SK-N-SH (cell line): ENCODE measurements around the gene MAP3K6. TPM values are rescaled to one million over a fixed set of nuclear protein-coding genes. Genes with fewer than 3 reads are reported as not detected.

Experiments used
- CTCF ChIA-PET: fragments of 300-600, 350-600 bp; formaldehyde crosslinking; extraction: SDS; loops from one replicate; lab custom pipeline; 2021; lab: Yijun Ruan, JAX
- POLR2A ChIA-PET: fragments of 350-600 bp; sonication (Branson Sonifier 250); formaldehyde crosslinking; extraction: SDS; loops from one replicate; lab custom pipeline; 2020; ENCODE audit warnings: antibody characterized with exemption, inconsistent platforms; lab: Yijun Ruan, JAX
- DNase-seq: peaks from one replicate; pipeline ENCODE4 v3.0.0; 2012
- H2AFZ ChIP-seq: fragments of 200-600 bp; sonication (generic); 2 replicates; pipeline ENCODE4 v1.8.1; 2016; ENCODE audit warnings: antibody characterized with exemption, mild to moderate bottlenecking, low read depth
- H3F3A ChIP-seq: fragments of 200-600 bp; sonication (generic); replicated peaks from 2 replicates; pipeline ENCODE3; 2016; ENCODE audit warnings: antibody characterized with exemption, mild to moderate bottlenecking; ENCODE audit not compliant: insufficient read depth
- H3K27ac ChIP-seq, 2 experiments: fragments of 200-500 bp in 1 of 2; fragments of 200-600 bp in 1 of 2; sonication (Bioruptor generic) in 1 of 2; sonication (generic), shearing (Covaris generic) in 1 of 2; 2 replicates each; pipeline versions ENCODE4 v1.5.1 to v1.6.1; 2014 to 2016; ENCODE audit warnings: low read depth in 2 of 2, inconsistent platforms in 1 of 2, low read length in 1 of 2, mild to moderate bottlenecking in 1 of 2, mixed read lengths in 1 of 2
- H3K27me3 ChIP-seq: fragments of 200-600 bp; sonication (generic), shearing (Covaris generic); 2 replicates; pipeline ENCODE4 v1.6.1; 2016; ENCODE audit warnings: mixed run types; ENCODE audit not compliant: insufficient read depth
- H3K36me3 ChIP-seq, 2 experiments: fragments of 200-500 bp in 1 of 2; fragments of 200-600 bp in 1 of 2; sonication (Bioruptor generic) in 1 of 2; sonication (generic) in 1 of 2; replicated peaks in 1 of 2; 2 replicates each; pipeline versions ENCODE3 to v1.5.1; 2014 to 2016; ENCODE audit warnings: low read length in 1 of 2, mild to moderate bottlenecking in 1 of 2; ENCODE audit not compliant: insufficient read depth in 2 of 2, control insufficient read depth in 1 of 2
- H3K4me1 ChIP-seq, 2 experiments: fragments of 200-500 bp in 1 of 2; fragments of 200-600 bp in 1 of 2; sonication (Bioruptor generic) in 1 of 2; sonication (generic), shearing (Covaris generic) in 1 of 2; 2 replicates each; pipeline versions ENCODE4 v1.5.1 to v1.6.1; 2014 to 2016; ENCODE audit warnings: low read depth in 1 of 2, low read length in 1 of 2, mixed run types in 1 of 2; ENCODE audit not compliant: insufficient read depth in 2 of 2, control insufficient read depth in 1 of 2
- H3K4me2 ChIP-seq: fragments of 200-600 bp; sonication (generic), shearing (Covaris generic); 2 replicates; pipeline ENCODE4 v1.6.1; 2017; ENCODE audit warnings: mixed run types
- H3K4me3 ChIP-seq, 2 experiments: fragments of 200-500 bp in 1 of 2; fragments of 200-600 bp in 1 of 2; sonication (Bioruptor generic) in 1 of 2; sonication (generic), shearing (Covaris generic) in 1 of 2; 2 replicates each; pipeline versions ENCODE4 v1.5.1 to v1.8.1; 2014 to 2016; ENCODE audit warnings: low read depth in 2 of 2, inconsistent platforms in 1 of 2, low read length in 1 of 2, mild to moderate bottlenecking in 1 of 2, mixed read lengths in 1 of 2, moderate library complexity in 1 of 2
- H3K79me2 ChIP-seq: fragments of 200-600 bp; sonication (generic); 2 replicates; pipeline ENCODE4 v1.8.1; 2017; ENCODE audit warnings: mild to moderate bottlenecking; ENCODE audit not compliant: insufficient read depth
- H3K9ac ChIP-seq: fragments of 200-600 bp; sonication (generic); 2 replicates; pipeline ENCODE4 v1.6.1; 2017; ENCODE audit warnings: mixed run types
- H3K9me2 ChIP-seq: fragments of 200-600 bp; sonication (generic); 2 replicates; pipeline ENCODE4 v1.6.1; 2017; ENCODE audit warnings: mixed run types
- H3K9me3 ChIP-seq: fragments of 200-600 bp; sonication (generic); 2 replicates; pipeline ENCODE4 v1.6.1; 2017; ENCODE audit warnings: mixed run types, mild to moderate bottlenecking, moderate library complexity
- H4K20me1 ChIP-seq: fragments of 200-600 bp; sonication (generic); 2 replicates; pipeline ENCODE4 v1.6.1; 2017; ENCODE audit warnings: mild to moderate bottlenecking, mixed run types; ENCODE audit not compliant: insufficient read depth
- CHD2 ChIP-seq: fragments of 150-350 bp; IDR thresholded peaks from 2 replicates; pipeline ENCODE4 v1.6.1; 2018; ENCODE audit warnings: low read length; ENCODE audit not compliant: partially characterized antibody
- CTCF ChIP-seq: fragments of 200-600 bp; sonication (generic); IDR thresholded peaks from 2 replicates; pipeline ENCODE4 v1.6.1; 2017; ENCODE audit warnings: antibody characterized with exemption, mild to moderate bottlenecking, moderate library complexity
- ELF1 ChIP-seq: IDR thresholded peaks from 2 replicates; pipeline ENCODE4 v1.4.0; 2012
- EP300 ChIP-seq, 2 experiments: IDR thresholded peaks; 2 replicates each; pipeline versions ENCODE4 v1.4.0 to v1.6.1; 2012; ENCODE audit warnings: borderline replicate concordance in 1 of 2, low read depth in 1 of 2, low read length in 1 of 2
- FOXM1 ChIP-seq: IDR thresholded peaks from 2 replicates; pipeline ENCODE4 v1.4.0; 2012; ENCODE audit warnings: low read depth, mild to moderate bottlenecking
- GATA2 ChIP-seq: sonication (generic); formaldehyde crosslinking; IDR thresholded peaks from 2 replicates; pipeline ENCODE4 v1.5.0; 2020; ENCODE audit warnings: mild to moderate bottlenecking, missing genetic modification reagents
- IRF3 ChIP-seq: fragments of 150-350 bp; IDR thresholded peaks from 2 replicates; pipeline ENCODE4 v1.6.1; 2016; ENCODE audit warnings: mild to moderate bottlenecking, low read depth, low read length
- MAX ChIP-seq: IDR thresholded peaks from 2 replicates; pipeline ENCODE4 v1.4.0; 2012; ENCODE audit warnings: low read depth
- MEF2A ChIP-seq: IDR thresholded peaks from 2 replicates; pipeline ENCODE4 v1.4.0; 2012; ENCODE audit warnings: low read depth, borderline replicate concordance
- NFIC ChIP-seq: IDR thresholded peaks from 2 replicates; pipeline ENCODE4 v1.4.0; 2012; ENCODE audit warnings: borderline replicate concordance
- POLR2AphosphoS5 ChIP-seq: IDR thresholded peaks from 2 replicates; pipeline ENCODE4 v1.6.1; 2012; ENCODE audit warnings: low read depth, low read length
- RAD21 ChIP-seq: IDR thresholded peaks from 2 replicates; pipeline ENCODE4 v1.6.1; 2012; ENCODE audit warnings: mild to moderate bottlenecking, low read length
- RCOR1 ChIP-seq: fragments of 150-350 bp; IDR thresholded peaks from 2 replicates; pipeline ENCODE4 v1.6.1; 2017; ENCODE audit warnings: antibody characterized with exemption, low read length
- SIN3A ChIP-seq: IDR thresholded peaks from 2 replicates; pipeline ENCODE4 v1.6.1; 2012; ENCODE audit warnings: low read depth, mild to moderate bottlenecking, low read length, moderate library complexity, borderline replicate concordance
- TAF1 ChIP-seq: IDR thresholded peaks from 2 replicates; pipeline ENCODE4 v1.6.1; 2012; ENCODE audit warnings: low read depth, mild to moderate bottlenecking, low read length, moderate library complexity, borderline replicate concordance
- TCF12 ChIP-seq: IDR thresholded peaks from 2 replicates; pipeline ENCODE4 v1.4.0; 2012
- TEAD4 ChIP-seq: IDR thresholded peaks from 2 replicates; pipeline ENCODE4 v1.4.0; 2012; ENCODE audit warnings: mild to moderate bottlenecking, borderline replicate concordance; ENCODE audit not compliant: insufficient read depth
- USF1 ChIP-seq: IDR thresholded peaks from 2 replicates; pipeline ENCODE4 v1.4.0; 2012; ENCODE audit warnings: low read depth, borderline replicate concordance
- YY1 ChIP-seq: IDR thresholded peaks from 2 replicates; pipeline ENCODE4 v1.4.0; 2012; ENCODE audit warnings: low read depth, mild to moderate bottlenecking
- WGBS: methylation state at CpG from one replicate; pipeline ENCODE4 v1.1.6; 2017; ENCODE audit warnings: low lambda C conversion rate; 5-methylcytosine and 5-hydroxymethylcytosine counted together
- polyA plus RNA-seq, 3 experiments: library from polyadenylated mRNA; depleted of rRNA; stranded (reverse); fragments of >200 nt; gene quantifications; 2 replicates each; pipeline ENCODE4 v1.2.3, GENCODE V29; 2012

MAP3K6 gene
- polyA plus RNA-seq, 1 of the 3 experiments (the other 2 are of a cell fraction), result 17.3 TPM

GRCh38 chr1:27351541-27352107 is 15.1 kb downstream of the MAP3K6 start:
- H3K9me2 ChIP-seq, result no peaks in the 10 kb centered on the region
- no peak for DNase-seq
- no peaks in the 10 kb centered on the region for H3K79me2 ChIP-seq
- peaks cover 4 to 5% of the 10 kb centered on the region in 2 experiments for H3K36me3 ChIP-seq
- H3K4me3 ChIP-seq, result no peak overlapping the region
- no peaks in the 10 kb centered on the region for H3F3A ChIP-seq
- H3K9ac ChIP-seq, result no peak overlapping the region
- CTCF ChIA-PET, result interaction anchor here (0.9 to 12.3 kb wide), 3 partner anchors 14 to 53 kb away, joined by 4 to 219 read pairs (median 85); no protein-coding TSS in a partner anchor
- H3K4me1 ChIP-seq, result peaks cover 0 to 10% of the 10 kb centered on the region in 2 experiments; a peak in 1 of 4 replicates
- no peak overlapping the region for H3K27ac ChIP-seq
- H4K20me1 ChIP-seq, result no peaks in the 10 kb centered on the region
- TF ChIP-seq MAX, result no peak
- no peak for TF ChIP-seq SIN3A
- TF ChIP-seq MEF2A, result no peak
- TF ChIP-seq POLR2AphosphoS5, result no peak
- no peak for TF ChIP-seq USF1
- TF ChIP-seq FOXM1, result no peak
- TF ChIP-seq CTCF, result no peak
- no peak for TF ChIP-seq NFIC
- TF ChIP-seq IRF3, result no peak
- no peak for TF ChIP-seq ELF1
- no peak for TF ChIP-seq YY1
- TF ChIP-seq EP300 (IDR thresholded peaks at IDR 0.05; ENCODE audit: borderline replicate concordance in 1 of 2, low read depth in 1 of 2, low read length in 1 of 2), result no peak
- no peak for TF ChIP-seq TEAD4
- TF ChIP-seq TCF12, result no peak
- TF ChIP-seq RCOR1, result no peak
- no peak for TF ChIP-seq GATA2
- no peak for TF ChIP-seq TAF1
- TF ChIP-seq CHD2, result no peak
- TF ChIP-seq RAD21, result no peak
- H3K4me2 ChIP-seq, result no peak overlapping the region
- WGBS, result 87% methylated on average over 8 of the region's 8 CpGs
- no peaks in the 10 kb centered on the region for H3K9me3 ChIP-seq
- POLR2A ChIA-PET, result no interaction called here
- H3K27me3 ChIP-seq, result no peaks in the 10 kb centered on the region
- no peak overlapping the region for H2AFZ ChIP-seq
